NB4 (cell line): Measurements from ENCODE around the gene TWSG1.

Experiments used
- DNase-seq: peaks from one replicate; pipeline ENCODE4 v3.0.0; 2010; ENCODE audit warnings: low read depth
- H3K4me3 ChIP-seq: one replicate; pipeline ENCODE4 v1.5.1; 2011; ENCODE audit warnings: mild to moderate bottlenecking, low read depth, low read length, moderate library complexity
- MYC ChIP-seq: IDR thresholded peaks from 2 replicates; pipeline ENCODE4 v1.6.1; 2011; ENCODE audit warnings: low read depth, low read length
- POLR2A ChIP-seq: IDR thresholded peaks from 2 replicates; pipeline ENCODE4 v1.6.1; 2011; ENCODE audit warnings: mild to moderate bottlenecking; ENCODE audit not compliant: insufficient read length; ENCODE audit errors: extremely low read depth
- TF ChIP-seq, protein P1 (sequence below): IDR thresholded peaks from one replicate; pipeline ENCODE4 v1.5.1; 2012; ENCODE audit warnings: low read depth, low read length
- TF ChIP-seq, protein P2 (sequence below): IDR thresholded peaks from 2 replicates; pipeline ENCODE4 v1.6.1; 2011; ENCODE audit warnings: low read depth, low read length

TWSG1 gene

DNA sequence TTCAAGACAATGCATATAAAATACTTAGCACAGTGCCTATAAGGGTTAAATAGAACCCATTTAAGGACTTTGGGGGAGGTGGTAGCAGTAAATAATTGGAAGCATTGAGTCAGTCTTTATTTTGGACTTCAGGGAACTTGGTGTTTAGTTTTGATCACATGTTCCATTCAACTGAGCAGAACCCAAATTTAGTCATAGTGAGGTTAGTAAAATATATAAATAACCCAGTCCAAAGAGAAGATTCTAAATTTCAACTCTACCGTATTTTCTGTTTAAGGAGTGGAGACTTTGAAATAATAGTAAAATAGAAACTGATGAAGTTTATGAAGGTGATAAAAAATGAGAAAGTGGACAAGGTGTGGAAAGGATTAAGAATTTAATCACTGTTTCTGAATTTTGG is 19.7 kb downstream of the TWSG1 start:
- no peak for TF ChIP-seq MYC
- TF ChIP-seq, protein P1, sequence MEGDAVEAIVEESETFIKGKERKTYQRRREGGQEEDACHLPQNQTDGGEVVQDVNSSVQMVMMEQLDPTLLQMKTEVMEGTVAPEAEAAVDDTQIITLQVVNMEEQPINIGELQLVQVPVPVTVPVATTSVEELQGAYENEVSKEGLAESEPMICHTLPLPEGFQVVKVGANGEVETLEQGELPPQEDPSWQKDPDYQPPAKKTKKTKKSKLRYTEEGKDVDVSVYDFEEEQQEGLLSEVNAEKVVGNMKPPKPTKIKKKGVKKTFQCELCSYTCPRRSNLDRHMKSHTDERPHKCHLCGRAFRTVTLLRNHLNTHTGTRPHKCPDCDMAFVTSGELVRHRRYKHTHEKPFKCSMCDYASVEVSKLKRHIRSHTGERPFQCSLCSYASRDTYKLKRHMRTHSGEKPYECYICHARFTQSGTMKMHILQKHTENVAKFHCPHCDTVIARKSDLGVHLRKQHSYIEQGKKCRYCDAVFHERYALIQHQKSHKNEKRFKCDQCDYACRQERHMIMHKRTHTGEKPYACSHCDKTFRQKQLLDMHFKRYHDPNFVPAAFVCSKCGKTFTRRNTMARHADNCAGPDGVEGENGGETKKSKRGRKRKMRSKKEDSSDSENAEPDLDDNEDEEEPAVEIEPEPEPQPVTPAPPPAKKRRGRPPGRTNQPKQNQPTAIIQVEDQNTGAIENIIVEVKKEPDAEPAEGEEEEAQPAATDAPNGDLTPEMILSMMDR = no peak
- TF ChIP-seq, protein P2, sequence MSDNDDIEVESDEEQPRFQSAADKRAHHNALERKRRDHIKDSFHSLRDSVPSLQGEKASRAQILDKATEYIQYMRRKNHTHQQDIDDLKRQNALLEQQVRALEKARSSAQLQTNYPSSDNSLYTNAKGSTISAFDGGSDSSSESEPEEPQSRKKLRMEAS = no peak
- TF ChIP-seq POLR2A = no peak
- no peak for DNase-seq
- H3K4me3 ChIP-seq = no peak overlapping the region

DNA sequence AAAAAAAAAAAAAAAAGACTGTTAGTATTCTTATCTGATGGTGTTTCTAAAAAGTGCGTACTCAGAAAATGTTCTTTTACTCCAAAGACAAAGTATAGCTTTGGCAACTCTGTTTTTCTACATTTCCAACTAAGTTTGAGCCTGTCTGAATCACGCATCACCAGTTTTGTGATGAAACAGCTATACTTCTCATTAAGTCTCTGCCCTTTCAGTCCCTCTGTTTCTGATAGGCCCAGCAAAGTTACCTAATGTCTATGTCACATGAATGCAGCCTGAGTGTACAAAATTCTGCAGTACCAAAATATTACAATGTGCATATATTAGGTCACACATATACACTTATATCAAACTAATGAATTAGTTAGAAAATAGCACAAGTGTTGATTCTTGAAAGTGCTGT is 22.4 kb downstream of the TWSG1 start:
- no peak overlapping the region for H3K4me3 ChIP-seq
- no peak for DNase-seq
- TF ChIP-seq POLR2A (no peak), MYC (no peak)
- TF ChIP-seq, protein P1 = no peak
- TF ChIP-seq, protein P2 = no peak

DNA sequence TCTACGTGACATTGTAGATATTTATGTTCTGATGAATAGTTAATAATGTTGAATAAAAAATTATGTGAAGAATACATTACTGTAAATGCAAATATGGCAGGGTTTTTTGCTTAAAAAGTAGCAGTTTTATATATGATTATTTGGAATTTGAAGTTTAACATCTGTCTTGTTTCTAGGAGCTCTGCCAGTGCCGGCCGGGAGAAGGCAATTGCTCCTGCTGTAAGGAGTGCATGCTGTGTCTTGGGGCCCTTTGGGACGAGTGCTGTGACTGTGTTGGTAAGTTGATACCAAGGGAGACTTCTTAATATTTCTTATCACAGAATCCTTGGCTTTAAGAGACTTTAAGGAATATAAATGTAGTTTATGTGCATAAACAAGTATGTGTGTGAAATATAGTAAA is 25.2 kb downstream of the TWSG1 start:
- TF ChIP-seq, protein P2 = no peak
- TF ChIP-seq POLR2A (no peak), MYC (no peak)
- TF ChIP-seq, protein P1 = no peak

DNA sequence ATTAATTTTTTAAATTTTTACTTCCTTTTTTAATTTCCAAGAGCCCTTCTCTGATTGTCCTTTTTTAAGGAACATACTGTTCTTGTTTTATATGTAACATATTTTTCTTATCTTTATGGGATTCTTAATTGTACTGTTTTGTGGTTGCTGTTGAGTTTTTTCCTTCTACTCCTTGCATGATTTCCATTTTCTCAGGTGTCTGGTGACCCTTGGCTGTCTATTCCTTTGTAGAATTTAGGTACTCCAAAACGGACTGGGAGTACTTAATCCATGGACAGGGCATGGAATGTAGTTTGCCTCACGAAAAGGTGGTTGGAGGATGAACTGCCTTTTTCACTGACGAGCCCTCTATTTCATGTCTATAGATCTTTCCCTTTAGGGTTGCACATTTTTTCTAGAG is 26.6 kb downstream of the TWSG1 start:
- TF ChIP-seq MYC = no peak
- TF ChIP-seq, protein P2 = no peak
- TF ChIP-seq POLR2A = no peak
- TF ChIP-seq, protein P1 = no peak
- H3K4me3 ChIP-seq = no peak overlapping the region
- DNase-seq = no peak

More for the DNA sequence above, 25.2 kb downstream of the TWSG1 start:
- DNase-seq = no peak
- no peak overlapping the region for H3K4me3 ChIP-seq

DNA sequence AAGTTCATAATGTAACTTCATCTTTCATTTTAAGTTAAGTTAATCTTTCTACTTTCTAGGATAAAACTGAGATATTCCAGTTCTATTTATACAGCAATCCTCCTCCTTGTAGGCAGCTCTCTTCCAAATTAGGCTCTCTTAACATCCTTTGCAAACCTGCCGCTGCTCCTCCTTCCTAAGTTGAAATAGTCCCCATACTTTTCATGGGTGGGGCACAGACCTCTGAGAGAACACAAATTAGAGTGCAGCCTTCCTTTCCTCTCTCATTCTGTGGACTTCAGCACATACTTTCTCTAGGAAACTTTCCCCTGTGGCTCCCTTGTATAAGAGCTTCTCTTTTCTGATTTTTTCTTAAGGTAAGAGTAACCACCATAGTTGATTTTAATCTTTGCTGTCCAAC is 28.3 kb downstream of the TWSG1 start:
- TF ChIP-seq, protein P1 = no peak
- TF ChIP-seq, protein P2 = no peak
- TF ChIP-seq MYC (no peak), POLR2A (no peak)
- no peak overlapping the region for H3K4me3 ChIP-seq
- no peak for DNase-seq

DNA sequence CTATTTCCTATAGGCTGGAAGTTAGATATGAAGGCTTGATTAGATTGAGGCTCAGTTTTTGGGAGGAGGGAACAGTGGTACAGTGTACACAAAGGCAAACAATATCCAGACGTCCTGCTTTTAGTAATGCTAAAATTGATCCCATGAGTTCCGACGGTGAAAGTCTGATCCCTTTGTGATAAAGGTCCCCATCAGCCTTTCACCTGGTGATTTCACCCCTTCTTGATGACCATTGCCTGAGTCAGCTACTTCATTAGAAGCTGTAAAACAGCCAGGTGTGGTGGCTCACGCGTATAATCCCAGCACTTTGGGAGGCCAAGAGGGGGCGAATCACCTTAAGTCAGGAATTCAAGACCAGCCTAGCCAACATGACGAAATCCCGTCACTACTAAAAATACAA is 29.7 kb downstream of the TWSG1 start:
- TF ChIP-seq, protein P2 = no peak
- no peak for TF ChIP-seq MYC
- no peak for DNase-seq
- H3K4me3 ChIP-seq = no peak overlapping the region
